Measurements from ENCODE around the gene IRF6.

DNA sequence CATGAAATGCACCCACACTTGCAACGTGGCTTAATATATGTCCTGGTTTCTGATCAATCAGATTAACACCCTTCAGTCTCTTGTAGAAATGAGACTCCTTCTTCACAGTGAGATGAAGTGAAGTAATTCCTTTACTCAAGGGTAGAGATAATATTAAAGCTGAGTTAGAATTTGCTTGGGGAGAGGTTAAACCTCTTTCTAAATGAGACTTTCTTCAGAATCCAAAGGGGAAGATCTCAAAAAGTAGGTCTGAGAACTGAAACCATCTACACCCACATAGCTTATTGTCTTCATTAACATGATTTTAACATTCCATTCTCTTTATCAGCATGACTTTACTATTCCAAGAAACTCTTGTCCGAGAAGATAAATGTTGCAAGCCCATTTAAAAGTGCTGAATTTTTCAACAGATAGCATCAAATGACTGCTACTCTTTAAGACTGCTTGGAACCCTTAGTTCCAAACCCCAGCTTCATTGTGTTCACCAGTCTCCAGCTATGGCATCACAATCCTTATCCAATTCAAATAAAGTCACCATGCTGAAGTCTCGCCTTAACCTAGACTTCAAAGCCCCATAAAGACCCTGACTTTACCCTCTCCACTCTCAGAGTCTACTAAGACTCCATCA, 69.3 kb downstream of the IRF6 start:
- TF ChIP-seq POLR2AphosphoS5 (IDR thresholded peaks at IDR 0.05; ENCODE audit: low read depth, low read length) (no peak), EZH2 (IDR thresholded peaks at IDR 0.05) (no peak), EZH2phosphoT487 (IDR thresholded peaks at IDR 0.05; ENCODE audit: borderline replicate concordance) (no peak), ZFX (IDR thresholded peaks at IDR 0.05) (no peak), CEBPB (IDR thresholded peaks at IDR 0.05; ENCODE audit: low read depth) (no peak), SRF (IDR thresholded peaks at IDR 0.05; ENCODE audit: low read depth) (no peak), EGR1 (IDR thresholded peaks at IDR 0.05; ENCODE audit: low read depth) (no peak), ZNF274 (IDR thresholded peaks at IDR 0.05; ENCODE audit: low read depth, low read length) (no peak), SP1 (IDR thresholded peaks at IDR 0.05; ENCODE audit: low read depth) (no peak)
- TF ChIP-seq, protein P1, sequence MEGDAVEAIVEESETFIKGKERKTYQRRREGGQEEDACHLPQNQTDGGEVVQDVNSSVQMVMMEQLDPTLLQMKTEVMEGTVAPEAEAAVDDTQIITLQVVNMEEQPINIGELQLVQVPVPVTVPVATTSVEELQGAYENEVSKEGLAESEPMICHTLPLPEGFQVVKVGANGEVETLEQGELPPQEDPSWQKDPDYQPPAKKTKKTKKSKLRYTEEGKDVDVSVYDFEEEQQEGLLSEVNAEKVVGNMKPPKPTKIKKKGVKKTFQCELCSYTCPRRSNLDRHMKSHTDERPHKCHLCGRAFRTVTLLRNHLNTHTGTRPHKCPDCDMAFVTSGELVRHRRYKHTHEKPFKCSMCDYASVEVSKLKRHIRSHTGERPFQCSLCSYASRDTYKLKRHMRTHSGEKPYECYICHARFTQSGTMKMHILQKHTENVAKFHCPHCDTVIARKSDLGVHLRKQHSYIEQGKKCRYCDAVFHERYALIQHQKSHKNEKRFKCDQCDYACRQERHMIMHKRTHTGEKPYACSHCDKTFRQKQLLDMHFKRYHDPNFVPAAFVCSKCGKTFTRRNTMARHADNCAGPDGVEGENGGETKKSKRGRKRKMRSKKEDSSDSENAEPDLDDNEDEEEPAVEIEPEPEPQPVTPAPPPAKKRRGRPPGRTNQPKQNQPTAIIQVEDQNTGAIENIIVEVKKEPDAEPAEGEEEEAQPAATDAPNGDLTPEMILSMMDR (IDR thresholded peaks at IDR 0.05 in 2 of 3, conservative IDR thresholded peaks at IDR 0.05 in 1 of 3; ENCODE audit: borderline replicate concordance in 1 of 3, insufficient read depth in 1 of 3, low read depth in 2 of 3, low read length in 2 of 3), result no peak
- TF ChIP-seq, protein P2, sequence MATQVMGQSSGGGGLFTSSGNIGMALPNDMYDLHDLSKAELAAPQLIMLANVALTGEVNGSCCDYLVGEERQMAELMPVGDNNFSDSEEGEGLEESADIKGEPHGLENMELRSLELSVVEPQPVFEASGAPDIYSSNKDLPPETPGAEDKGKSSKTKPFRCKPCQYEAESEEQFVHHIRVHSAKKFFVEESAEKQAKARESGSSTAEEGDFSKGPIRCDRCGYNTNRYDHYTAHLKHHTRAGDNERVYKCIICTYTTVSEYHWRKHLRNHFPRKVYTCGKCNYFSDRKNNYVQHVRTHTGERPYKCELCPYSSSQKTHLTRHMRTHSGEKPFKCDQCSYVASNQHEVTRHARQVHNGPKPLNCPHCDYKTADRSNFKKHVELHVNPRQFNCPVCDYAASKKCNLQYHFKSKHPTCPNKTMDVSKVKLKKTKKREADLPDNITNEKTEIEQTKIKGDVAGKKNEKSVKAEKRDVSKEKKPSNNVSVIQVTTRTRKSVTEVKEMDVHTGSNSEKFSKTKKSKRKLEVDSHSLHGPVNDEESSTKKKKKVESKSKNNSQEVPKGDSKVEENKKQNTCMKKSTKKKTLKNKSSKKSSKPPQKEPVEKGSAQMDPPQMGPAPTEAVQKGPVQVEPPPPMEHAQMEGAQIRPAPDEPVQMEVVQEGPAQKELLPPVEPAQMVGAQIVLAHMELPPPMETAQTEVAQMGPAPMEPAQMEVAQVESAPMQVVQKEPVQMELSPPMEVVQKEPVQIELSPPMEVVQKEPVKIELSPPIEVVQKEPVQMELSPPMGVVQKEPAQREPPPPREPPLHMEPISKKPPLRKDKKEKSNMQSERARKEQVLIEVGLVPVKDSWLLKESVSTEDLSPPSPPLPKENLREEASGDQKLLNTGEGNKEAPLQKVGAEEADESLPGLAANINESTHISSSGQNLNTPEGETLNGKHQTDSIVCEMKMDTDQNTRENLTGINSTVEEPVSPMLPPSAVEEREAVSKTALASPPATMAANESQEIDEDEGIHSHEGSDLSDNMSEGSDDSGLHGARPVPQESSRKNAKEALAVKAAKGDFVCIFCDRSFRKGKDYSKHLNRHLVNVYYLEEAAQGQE (IDR thresholded peaks at IDR 0.05; ENCODE audit: low read depth), result no peak
- TF ChIP-seq, protein P3, sequence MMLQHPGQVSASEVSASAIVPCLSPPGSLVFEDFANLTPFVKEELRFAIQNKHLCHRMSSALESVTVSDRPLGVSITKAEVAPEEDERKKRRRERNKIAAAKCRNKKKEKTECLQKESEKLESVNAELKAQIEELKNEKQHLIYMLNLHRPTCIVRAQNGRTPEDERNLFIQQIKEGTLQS (IDR thresholded peaks at IDR 0.05), result no peak
